CD14-positive monocyte (primary cell): ENCODE measurements around the gene MYH8. TPM values are rescaled to one million over a fixed set of nuclear protein-coding genes. Genes with fewer than 3 reads are reported as not detected.

Experiments
- DNase-seq, 3 donors: peaks; one replicate each; pipeline ENCODE4 v3.0.0-alpha.2; 2011 to 2022
- H2AFZ ChIP-seq: 2 replicates; pipeline ENCODE4 v1.6.0; 2012; ENCODE audit warnings: mild to moderate bottlenecking, low read depth, low read length, inconsistent platforms; ENCODE audit not compliant: insufficient read depth, poor library complexity, severe bottlenecking
- H3K27ac ChIP-seq, 2 donors: 1 replicate in 1 of 2; 2 replicates in 1 of 2; pipeline ENCODE4 v1.5.1; 2012 to 2013; ENCODE audit warnings: low read length in 2 of 2, control low read depth in 1 of 2, inconsistent platforms in 1 of 2, low read depth in 1 of 2, mild to moderate bottlenecking in 1 of 2
- H3K27me3 ChIP-seq, 2 donors: one replicate each; pipeline versions ENCODE4 v1.6.0 to v1.6.1; 2011 to 2013; ENCODE audit warnings: low read length in 2 of 2; ENCODE audit not compliant: control insufficient read depth in 2 of 2, insufficient read depth in 2 of 2
- H3K36me3 ChIP-seq, 2 donors: replicated peaks in 1 of 2; 1 replicate in 1 of 2; 2 replicates in 1 of 2; pipeline versions ENCODE4 v1.5.1 to v1.6.1; 2012 to 2013; ENCODE audit warnings: low read length in 2 of 2, control low read depth in 1 of 2, inconsistent platforms in 1 of 2, mild to moderate bottlenecking in 1 of 2; ENCODE audit not compliant: insufficient read depth in 2 of 2, control insufficient read depth in 1 of 2
- H3K4me1 ChIP-seq, 2 donors: 1 replicate in 1 of 2; 2 replicates in 1 of 2; pipeline versions ENCODE4 v1.5.1 to v1.6.1; 2012 to 2013; ENCODE audit warnings: low read length in 2 of 2, control low read depth in 1 of 2, inconsistent platforms in 1 of 2, mild to moderate bottlenecking in 1 of 2, moderate library complexity in 1 of 2; ENCODE audit not compliant: insufficient read depth in 2 of 2, control insufficient read depth in 1 of 2
- H3K4me2 ChIP-seq: replicated peaks from 2 replicates; pipeline ENCODE3; 2012; ENCODE audit warnings: low read length, moderate library complexity, mild to moderate bottlenecking; ENCODE audit not compliant: poor library complexity, severe bottlenecking; ENCODE audit errors: extremely low read depth
- H3K4me3 ChIP-seq, 3 experiments: fragments of 200-600 bp in 1 of 3; sonication (generic) in 1 of 3; replicated peaks in 1 of 3; 1 replicate in 2 of 3; 2 replicates in 1 of 3; pipeline ENCODE4 v1.5.1; 2011 to 2013; ENCODE audit warnings: low read length in 3 of 3, mild to moderate bottlenecking in 3 of 3, control low read depth in 2 of 3, low read depth in 2 of 3, inconsistent platforms in 1 of 3, moderate library complexity in 1 of 3
- H3K79me2 ChIP-seq: 2 replicates; pipeline ENCODE4 v1.6.0; 2012; ENCODE audit warnings: mild to moderate bottlenecking, control low read depth, inconsistent platforms, low read length, moderate library complexity; ENCODE audit not compliant: insufficient read depth
- H3K9ac ChIP-seq: 2 replicates; pipeline ENCODE4 v1.6.0; 2017; ENCODE audit warnings: low read length, mild to moderate bottlenecking; ENCODE audit not compliant: insufficient read depth, poor library complexity, severe bottlenecking
- H3K9me3 ChIP-seq, 2 donors: replicated peaks in 1 of 2; 1 replicate in 1 of 2; 2 replicates in 1 of 2; pipeline versions ENCODE4 v1.5.1 to v1.6.1; 2012 to 2013; ENCODE audit warnings: low read length in 2 of 2, control low read depth in 1 of 2; ENCODE audit not compliant: control insufficient read depth in 1 of 2, insufficient read depth in 1 of 2
- H4K20me1 ChIP-seq: 2 replicates; pipeline ENCODE4 v1.6.0; 2012; ENCODE audit warnings: mild to moderate bottlenecking, low read length, control low read depth, moderate library complexity; ENCODE audit not compliant: insufficient read depth
- H3K27ac Mint-ChIP-seq, 7 donors: one replicate each; pipeline ENCODE4 v1.8.0; 2020; ENCODE audit warnings: mild to moderate bottlenecking in 7 of 7, mixed read lengths in 7 of 7, moderate library complexity in 6 of 7, inconsistent platforms in 2 of 7
- H3K27me3 Mint-ChIP-seq, 3 donors: one replicate each; pipeline ENCODE4 v1.8.0; 2021 to 2022; ENCODE audit warnings: low read depth in 3 of 3, mild to moderate bottlenecking in 3 of 3, mixed read lengths in 3 of 3, moderate library complexity in 3 of 3, inconsistent platforms in 1 of 3
- H3K36me3 Mint-ChIP-seq, 2 donors: one replicate each; pipeline ENCODE4 v1.8.0; 2020; ENCODE audit warnings: mixed read lengths in 2 of 2, inconsistent platforms in 1 of 2, mild to moderate bottlenecking in 1 of 2
- H3K4me1 Mint-ChIP-seq: one replicate; pipeline ENCODE4 v1.8.0; 2020; ENCODE audit warnings: mild to moderate bottlenecking, mixed read lengths
- H3K4me3 Mint-ChIP-seq, 2 donors: one replicate each; pipeline ENCODE4 v1.8.0; 2020; ENCODE audit warnings: mild to moderate bottlenecking in 2 of 2, mixed read lengths in 2 of 2, moderate library complexity in 1 of 2
- H3K9me3 Mint-ChIP-seq, 7 donors: one replicate each; pipeline ENCODE4 v1.8.0; 2020 to 2022; ENCODE audit warnings: mixed read lengths in 7 of 7, mild to moderate bottlenecking in 6 of 7, moderate library complexity in 6 of 7, inconsistent platforms in 2 of 7
- whole genome bisulfite sequencing: methylation state at CpG from one replicate; pipeline ENCODE4 v1.1.5; 2013; ENCODE audit warnings: missing lambda C conversion rate; ENCODE audit not compliant: insufficient coverage; 5-methylcytosine and 5-hydroxymethylcytosine counted together
- intact Hi-C, 2 donors: fragments of 100-400 bp; cut with micrococcal nuclease; formaldehyde crosslinking; loops; one replicate each; pipeline versions ENCODE4 v1.15.0 to v1.15.1; 2023
- polyA plus RNA-seq, 3 donors: library from polyadenylated mRNA; depleted of rRNA in 1 of 3; unstranded in 2 of 3; stranded (reverse) in 1 of 3; fragments of 300-500 nt in 2 of 3; fragments of >200 nt in 1 of 3; fragmentation: Illumina TruSeq in 2 of 3; gene quantifications; 1 replicate in 2 of 3; 2 replicates in 1 of 3; pipeline ENCODE4 v1.2.3, GENCODE V29; 2012 to 2021
- TF ChIP-seq, protein P1 (sequence below): fragments of 200-600 bp; IDR thresholded peaks from one replicate; pipeline ENCODE4 v1.8.0; 2022; ENCODE audit warnings: antibody characterized with exemption, mild to moderate bottlenecking

MYH8 gene
- polyA plus RNA-seq, 3 donors: not detected

DNA sequence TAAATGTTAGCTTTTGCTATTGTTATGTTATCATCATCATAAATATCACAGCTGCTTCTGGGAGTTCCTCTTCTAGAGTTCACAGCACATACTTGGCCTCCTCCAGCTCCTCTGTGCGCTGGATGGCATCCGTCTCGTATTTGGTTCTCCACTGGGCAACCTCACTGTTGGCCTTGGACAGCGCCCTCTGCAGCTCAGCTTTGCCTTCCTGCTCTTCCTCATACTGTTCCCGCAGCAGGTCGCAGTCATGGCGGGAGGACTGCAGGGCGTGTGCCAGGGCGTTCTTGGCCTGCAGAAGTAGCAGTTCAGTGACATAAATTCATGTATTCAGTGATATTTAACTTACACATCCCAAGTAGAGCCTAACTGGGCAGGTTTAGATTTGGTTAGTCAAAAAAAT is 23.4 kb downstream of the MYH8 start:
- no peak overlapping the region for H3K4me3 Mint-ChIP-seq

DNA sequence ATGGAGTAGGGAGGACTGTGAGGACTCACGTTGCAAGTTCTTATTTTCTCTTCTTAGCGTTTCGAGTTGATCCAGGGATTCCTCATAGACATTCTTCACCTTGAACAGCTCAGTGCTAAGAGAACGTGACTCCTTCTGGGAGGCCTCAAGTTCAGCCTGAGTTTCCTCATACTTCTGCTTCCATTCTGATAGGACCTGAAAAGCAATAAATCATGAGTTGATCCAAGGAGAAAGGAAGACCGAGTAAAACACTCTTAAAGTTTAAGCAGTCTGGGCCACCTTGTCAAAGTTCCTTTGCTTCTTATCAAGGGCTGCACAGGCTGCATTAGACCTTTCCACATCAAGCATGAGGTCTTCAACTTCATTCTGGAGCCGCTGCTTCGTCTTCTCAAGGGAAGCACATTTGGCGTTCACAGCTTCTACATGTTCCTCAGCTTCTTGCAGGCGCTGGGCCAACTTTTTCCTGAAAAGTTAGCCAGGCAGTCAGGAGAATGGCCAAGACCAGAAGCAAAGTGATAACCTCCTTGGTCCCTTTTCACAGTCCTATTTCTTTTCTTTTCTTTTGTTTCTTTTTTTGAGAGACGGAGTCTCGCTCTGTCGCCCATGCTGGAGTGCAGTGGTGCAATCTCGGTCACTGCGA is 25.1 kb downstream of the MYH8 start:
- Histone ChIP-seq H3K9me3 (no peaks in the 10 kb centered on the region), H3K9ac (no peak overlapping the region), H4K20me1 (no peaks in the 10 kb centered on the region), H3K4me3 (no peak overlapping the region), H3K27ac (no peak overlapping the region), H2AFZ (no peak overlapping the region), H3K4me1 (no peaks in the 10 kb centered on the region), H3K79me2 (no peaks in the 10 kb centered on the region), H3K27me3 (peaks cover 0 to 2% of the 10 kb centered on the region in 2 donors), H3K36me3 (no peaks in the 10 kb centered on the region), H3K4me2 (no peak overlapping the region)
- TF ChIP-seq, protein P1, sequence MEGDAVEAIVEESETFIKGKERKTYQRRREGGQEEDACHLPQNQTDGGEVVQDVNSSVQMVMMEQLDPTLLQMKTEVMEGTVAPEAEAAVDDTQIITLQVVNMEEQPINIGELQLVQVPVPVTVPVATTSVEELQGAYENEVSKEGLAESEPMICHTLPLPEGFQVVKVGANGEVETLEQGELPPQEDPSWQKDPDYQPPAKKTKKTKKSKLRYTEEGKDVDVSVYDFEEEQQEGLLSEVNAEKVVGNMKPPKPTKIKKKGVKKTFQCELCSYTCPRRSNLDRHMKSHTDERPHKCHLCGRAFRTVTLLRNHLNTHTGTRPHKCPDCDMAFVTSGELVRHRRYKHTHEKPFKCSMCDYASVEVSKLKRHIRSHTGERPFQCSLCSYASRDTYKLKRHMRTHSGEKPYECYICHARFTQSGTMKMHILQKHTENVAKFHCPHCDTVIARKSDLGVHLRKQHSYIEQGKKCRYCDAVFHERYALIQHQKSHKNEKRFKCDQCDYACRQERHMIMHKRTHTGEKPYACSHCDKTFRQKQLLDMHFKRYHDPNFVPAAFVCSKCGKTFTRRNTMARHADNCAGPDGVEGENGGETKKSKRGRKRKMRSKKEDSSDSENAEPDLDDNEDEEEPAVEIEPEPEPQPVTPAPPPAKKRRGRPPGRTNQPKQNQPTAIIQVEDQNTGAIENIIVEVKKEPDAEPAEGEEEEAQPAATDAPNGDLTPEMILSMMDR: no peak
- Mint-ChIP-seq H3K4me1 (no peaks in the 10 kb centered on the region), H3K9me3 (peaks cover 0 to 1% (median 0%) of the 10 kb centered on the region in 7 donors), H3K27me3 (peaks cover 3 to 12% (median 9%) of the 10 kb centered on the region in 3 donors), H3K27ac (no peak overlapping the region), H3K4me3 (no peak overlapping the region), H3K36me3 (no peaks in the 10 kb centered on the region)
- 67% methylated on average over 10 of the region's 14 CpGs for WGBS
- intact Hi-C loops: no loop called here
- DNase-seq: no peak

More for the DNA sequence above, 23.4 kb downstream of the MYH8 start:
- Mint-ChIP-seq H3K4me1 (no peaks in the 10 kb centered on the region), H3K27me3 (peaks cover 3 to 9% (median 4%) of the 10 kb centered on the region in 3 donors), H3K36me3 (no peaks in the 10 kb centered on the region), H3K9me3 (peaks cover 0 to 1% (median 0%) of the 10 kb centered on the region in 7 donors), H3K27ac (no peak overlapping the region)
- no peak overlapping the region for H3K27ac ChIP-seq
- H3K36me3 ChIP-seq: no peaks in the 10 kb centered on the region
- no peaks in the 10 kb centered on the region for H3K79me2 ChIP-seq
- intact Hi-C loops: no loop called here
- no peak for DNase-seq
- 88% methylated on average over 5 of the region's 9 CpGs for WGBS
- no peaks in the 10 kb centered on the region for H4K20me1 ChIP-seq
- H3K27me3 ChIP-seq: peaks cover 0 to 2% of the 10 kb centered on the region in 2 donors
- TF ChIP-seq, protein P1: no peak
- no peak overlapping the region for H2AFZ ChIP-seq
- no peaks in the 10 kb centered on the region for H3K9me3 ChIP-seq
- no peak overlapping the region for H3K9ac ChIP-seq
- no peak overlapping the region for H3K4me2 ChIP-seq
- H3K4me1 ChIP-seq: no peaks in the 10 kb centered on the region
- H3K4me3 ChIP-seq: no peak overlapping the region
